ENCODE results near the gene LRIG2. TPM values are rescaled to one million over a fixed set of nuclear protein-coding genes. Genes with fewer than 3 reads are reported as not detected.

Gene LRIG2
- total RNA-seq, 1 experiment from 2014 or later = 22.5 TPM

GRCh38 chr1:113041569-113042284 lies 31.3 kb upstream of the LRIG2 start:
- POLR2A ChIA-PET = interaction anchor here (0.6 to 3.1 kb wide), 14 partner anchors 12 to 327 kb away, joined by 3 to 36 read pairs (median 4); partner anchors contain the start of genes LRIG2, PPM1J and SLC16A1
- DNase-seq (ENCODE audit: low spot score) (no peak), ATAC-seq (peak; percentile 15)
- CTCF ChIA-PET = interaction anchor here (0.6 to 5.0 kb wide), 49 partner anchors 10 to 367 kb away, joined by 3 to 149 read pairs (median 6); partner anchors contain the start of genes LRIG2, MOV10, PPM1J and SLC16A1
- Mint-ChIP-seq H3K27ac (peak overlapping the region; percentile 100), H3K4me3 (peak overlapping the region; percentile 45), H3K27me3 (ENCODE audit: low read depth) (no peaks in the 10 kb centered on the region), H3K4me1 (peaks cover 64% of the 10 kb centered on the region), H3K9me3 (no peaks in the 10 kb centered on the region), H3K36me3 (no peaks in the 10 kb centered on the region)
- no peak for TF ChIP-seq MYBL2 (CRISPR knock-in tag; IDR thresholded peaks at IDR 0.05)
- 0 out of 2 replicates have a peak, but pooled peaks have one; percentile 5 for TF ChIP-seq TEAD4 (CRISPR knock-in tag; IDR thresholded peaks at IDR 0.05)

GRCh38 chr1:113042285-113043143 lies 30.5 kb upstream of the LRIG2 start:
- Mint-ChIP-seq H3K36me3 (no peaks in the 10 kb centered on the region), H3K9me3 (no peaks in the 10 kb centered on the region), H3K4me1 (peaks cover 62% of the 10 kb centered on the region), H3K27ac (peak overlapping the region; percentile 100), H3K27me3 (ENCODE audit: low read depth) (no peaks in the 10 kb centered on the region; the same call in 1 of the 2 replicates), H3K4me3 (peak overlapping the region; percentile 45)
- ChIA-PET CTCF (interaction anchor here (0.6 to 5.0 kb wide), 53 partner anchors 9 to 1089 kb away, joined by 3 to 149 read pairs (median 6); partner anchors contain the start of genes LRIG2, MOV10, PPM1J and SLC16A1), POLR2A (interaction anchor here (0.6 to 3.1 kb wide), 17 partner anchors 11 to 328 kb away, joined by 3 to 36 read pairs (median 4); partner anchors contain the start of genes LRIG2, PPM1J and SLC16A1)
- ATAC-seq (peak; percentile 82), DNase-seq (ENCODE audit: low spot score) (peak; percentile 87)
- TF ChIP-seq JAZF1 (CRISPR knock-in tag; IDR thresholded peaks at IDR 0.05) = no peak
- no peak for TF ChIP-seq EMX1 (CRISPR knock-in tag; IDR thresholded peaks at IDR 0.05)
- no peak for TF ChIP-seq NFATC4 (CRISPR knock-in tag; IDR thresholded peaks at IDR 0.05)
- no peak for TF ChIP-seq NFYB (CRISPR knock-in tag; conservative IDR thresholded peaks at IDR 0.05; ENCODE audit: low read depth)
- TF ChIP-seq ZSCAN18 (CRISPR knock-in tag; IDR thresholded peaks at IDR 0.05) = no peak
- peak; percentile 57; the same call in 1 of the 2 replicates for TF ChIP-seq CREM (CRISPR knock-in tag; IDR thresholded peaks at IDR 0.05)
- TF ChIP-seq MAX (CRISPR knock-in tag; IDR thresholded peaks at IDR 0.05) = no peak
- TF ChIP-seq, protein P1, sequence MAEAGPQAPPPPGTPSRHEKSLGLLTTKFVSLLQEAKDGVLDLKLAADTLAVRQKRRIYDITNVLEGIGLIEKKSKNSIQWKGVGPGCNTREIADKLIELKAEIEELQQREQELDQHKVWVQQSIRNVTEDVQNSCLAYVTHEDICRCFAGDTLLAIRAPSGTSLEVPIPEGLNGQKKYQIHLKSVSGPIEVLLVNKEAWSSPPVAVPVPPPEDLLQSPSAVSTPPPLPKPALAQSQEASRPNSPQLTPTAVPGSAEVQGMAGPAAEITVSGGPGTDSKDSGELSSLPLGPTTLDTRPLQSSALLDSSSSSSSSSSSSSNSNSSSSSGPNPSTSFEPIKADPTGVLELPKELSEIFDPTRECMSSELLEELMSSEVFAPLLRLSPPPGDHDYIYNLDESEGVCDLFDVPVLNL (CRISPR knock-in tag; IDR thresholded peaks at IDR 0.05; ENCODE audit: borderline replicate concordance, low read depth) = no peak
- no peak for TF ChIP-seq ZNF232 (CRISPR knock-in tag; IDR thresholded peaks at IDR 0.05)
- TF ChIP-seq CBFB (CRISPR knock-in tag; IDR thresholded peaks at IDR 0.05; ENCODE audit: low read depth) = no peak
- TF ChIP-seq, protein P2, sequence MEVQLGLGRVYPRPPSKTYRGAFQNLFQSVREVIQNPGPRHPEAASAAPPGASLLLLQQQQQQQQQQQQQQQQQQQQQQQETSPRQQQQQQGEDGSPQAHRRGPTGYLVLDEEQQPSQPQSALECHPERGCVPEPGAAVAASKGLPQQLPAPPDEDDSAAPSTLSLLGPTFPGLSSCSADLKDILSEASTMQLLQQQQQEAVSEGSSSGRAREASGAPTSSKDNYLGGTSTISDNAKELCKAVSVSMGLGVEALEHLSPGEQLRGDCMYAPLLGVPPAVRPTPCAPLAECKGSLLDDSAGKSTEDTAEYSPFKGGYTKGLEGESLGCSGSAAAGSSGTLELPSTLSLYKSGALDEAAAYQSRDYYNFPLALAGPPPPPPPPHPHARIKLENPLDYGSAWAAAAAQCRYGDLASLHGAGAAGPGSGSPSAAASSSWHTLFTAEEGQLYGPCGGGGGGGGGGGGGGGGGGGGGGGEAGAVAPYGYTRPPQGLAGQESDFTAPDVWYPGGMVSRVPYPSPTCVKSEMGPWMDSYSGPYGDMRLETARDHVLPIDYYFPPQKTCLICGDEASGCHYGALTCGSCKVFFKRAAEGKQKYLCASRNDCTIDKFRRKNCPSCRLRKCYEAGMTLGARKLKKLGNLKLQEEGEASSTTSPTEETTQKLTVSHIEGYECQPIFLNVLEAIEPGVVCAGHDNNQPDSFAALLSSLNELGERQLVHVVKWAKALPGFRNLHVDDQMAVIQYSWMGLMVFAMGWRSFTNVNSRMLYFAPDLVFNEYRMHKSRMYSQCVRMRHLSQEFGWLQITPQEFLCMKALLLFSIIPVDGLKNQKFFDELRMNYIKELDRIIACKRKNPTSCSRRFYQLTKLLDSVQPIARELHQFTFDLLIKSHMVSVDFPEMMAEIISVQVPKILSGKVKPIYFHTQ (CRISPR knock-in tag; IDR thresholded peaks at IDR 0.05) = no peak
- no peak for TF ChIP-seq RELA (CRISPR knock-in tag; IDR thresholded peaks at IDR 0.05; ENCODE audit: borderline replicate concordance)
- TF ChIP-seq ZNF416 (CRISPR knock-in tag; IDR thresholded peaks at IDR 0.05) = no peak
- TF ChIP-seq ZNF121 (CRISPR knock-in tag; IDR thresholded peaks at IDR 0.05) = no peak
- TF ChIP-seq USF2 (CRISPR knock-in tag; IDR thresholded peaks at IDR 0.05) = no peak
- no peak for TF ChIP-seq GABPB1 (CRISPR knock-in tag; IDR thresholded peaks at IDR 0.05)
- TF ChIP-seq, protein P3, sequence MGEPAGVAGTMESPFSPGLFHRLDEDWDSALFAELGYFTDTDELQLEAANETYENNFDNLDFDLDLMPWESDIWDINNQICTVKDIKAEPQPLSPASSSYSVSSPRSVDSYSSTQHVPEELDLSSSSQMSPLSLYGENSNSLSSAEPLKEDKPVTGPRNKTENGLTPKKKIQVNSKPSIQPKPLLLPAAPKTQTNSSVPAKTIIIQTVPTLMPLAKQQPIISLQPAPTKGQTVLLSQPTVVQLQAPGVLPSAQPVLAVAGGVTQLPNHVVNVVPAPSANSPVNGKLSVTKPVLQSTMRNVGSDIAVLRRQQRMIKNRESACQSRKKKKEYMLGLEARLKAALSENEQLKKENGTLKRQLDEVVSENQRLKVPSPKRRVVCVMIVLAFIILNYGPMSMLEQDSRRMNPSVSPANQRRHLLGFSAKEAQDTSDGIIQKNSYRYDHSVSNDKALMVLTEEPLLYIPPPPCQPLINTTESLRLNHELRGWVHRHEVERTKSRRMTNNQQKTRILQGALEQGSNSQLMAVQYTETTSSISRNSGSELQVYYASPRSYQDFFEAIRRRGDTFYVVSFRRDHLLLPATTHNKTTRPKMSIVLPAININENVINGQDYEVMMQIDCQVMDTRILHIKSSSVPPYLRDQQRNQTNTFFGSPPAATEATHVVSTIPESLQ (CRISPR knock-in tag; IDR thresholded peaks at IDR 0.05) = no peak
- TF ChIP-seq, protein P4, sequence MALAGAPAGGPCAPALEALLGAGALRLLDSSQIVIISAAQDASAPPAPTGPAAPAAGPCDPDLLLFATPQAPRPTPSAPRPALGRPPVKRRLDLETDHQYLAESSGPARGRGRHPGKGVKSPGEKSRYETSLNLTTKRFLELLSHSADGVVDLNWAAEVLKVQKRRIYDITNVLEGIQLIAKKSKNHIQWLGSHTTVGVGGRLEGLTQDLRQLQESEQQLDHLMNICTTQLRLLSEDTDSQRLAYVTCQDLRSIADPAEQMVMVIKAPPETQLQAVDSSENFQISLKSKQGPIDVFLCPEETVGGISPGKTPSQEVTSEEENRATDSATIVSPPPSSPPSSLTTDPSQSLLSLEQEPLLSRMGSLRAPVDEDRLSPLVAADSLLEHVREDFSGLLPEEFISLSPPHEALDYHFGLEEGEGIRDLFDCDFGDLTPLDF (CRISPR knock-in tag; IDR thresholded peaks at IDR 0.05) = no peak
- TF ChIP-seq NFE2L1 (CRISPR knock-in tag; IDR thresholded peaks at IDR 0.05) = no peak
- no peak for TF ChIP-seq TCF7 (CRISPR knock-in tag; IDR thresholded peaks at IDR 0.05; ENCODE audit: low read depth)

Measured in WTC11 (cell line).